Testis (tissue), 2 donors: ENCODE measurements around the gene CDH4.

Experiments
- POLR2A ChIP-seq: fragments of 450-650 bp; IDR thresholded peaks from one replicate; pipeline ENCODE4 v1.6.1; 2017; ENCODE audit warnings: antibody characterized with exemption, mild to moderate bottlenecking, moderate library complexity
- TF ChIP-seq, protein P1 (sequence below), 3 experiments: fragments of 450-650 bp in 2 of 3; fragments of 200-600 bp in 1 of 3; sonication (generic) in 1 of 3; IDR thresholded peaks; one replicate each; pipeline ENCODE4 v1.5.1; 2016 to 2019; ENCODE audit warnings: antibody characterized with exemption in 3 of 3, mild to moderate bottlenecking in 2 of 3, moderate library complexity in 1 of 3

DNA sequence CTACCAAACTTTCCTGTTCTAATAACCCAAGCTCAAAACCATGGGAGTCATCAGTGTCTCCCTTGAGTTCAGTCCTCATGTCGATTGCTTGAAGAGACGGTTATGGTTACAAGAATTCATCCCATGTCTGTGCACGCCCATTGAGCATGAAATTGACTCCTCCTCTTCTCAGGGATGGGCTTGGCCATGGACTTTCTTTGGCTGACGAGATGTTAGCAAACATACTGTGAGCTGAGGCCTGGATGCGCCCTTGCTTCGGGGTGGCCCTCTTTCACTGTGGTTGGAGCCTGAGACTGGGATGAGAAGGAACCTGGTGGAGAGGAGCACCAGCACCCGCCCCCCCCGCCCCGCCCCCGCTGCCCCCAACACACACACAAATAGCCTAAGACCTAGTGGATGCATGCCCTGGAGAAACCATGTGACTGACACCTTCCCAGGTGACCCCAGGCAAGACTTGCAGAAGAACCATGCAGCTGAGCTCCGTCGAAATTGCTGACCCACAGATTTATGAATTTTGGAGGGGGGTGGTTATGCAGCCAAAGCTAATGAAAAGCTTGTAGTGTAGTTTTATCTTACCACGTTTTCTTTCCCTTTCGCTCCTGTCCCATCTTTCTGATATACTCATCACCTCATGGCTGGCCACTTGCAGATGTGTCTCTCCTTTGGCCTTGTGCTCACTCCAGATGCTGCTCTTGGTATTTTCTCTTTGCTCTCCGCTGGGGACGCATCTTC, 231.4 kb downstream of the CDH4 start:
- TF ChIP-seq, protein P1, sequence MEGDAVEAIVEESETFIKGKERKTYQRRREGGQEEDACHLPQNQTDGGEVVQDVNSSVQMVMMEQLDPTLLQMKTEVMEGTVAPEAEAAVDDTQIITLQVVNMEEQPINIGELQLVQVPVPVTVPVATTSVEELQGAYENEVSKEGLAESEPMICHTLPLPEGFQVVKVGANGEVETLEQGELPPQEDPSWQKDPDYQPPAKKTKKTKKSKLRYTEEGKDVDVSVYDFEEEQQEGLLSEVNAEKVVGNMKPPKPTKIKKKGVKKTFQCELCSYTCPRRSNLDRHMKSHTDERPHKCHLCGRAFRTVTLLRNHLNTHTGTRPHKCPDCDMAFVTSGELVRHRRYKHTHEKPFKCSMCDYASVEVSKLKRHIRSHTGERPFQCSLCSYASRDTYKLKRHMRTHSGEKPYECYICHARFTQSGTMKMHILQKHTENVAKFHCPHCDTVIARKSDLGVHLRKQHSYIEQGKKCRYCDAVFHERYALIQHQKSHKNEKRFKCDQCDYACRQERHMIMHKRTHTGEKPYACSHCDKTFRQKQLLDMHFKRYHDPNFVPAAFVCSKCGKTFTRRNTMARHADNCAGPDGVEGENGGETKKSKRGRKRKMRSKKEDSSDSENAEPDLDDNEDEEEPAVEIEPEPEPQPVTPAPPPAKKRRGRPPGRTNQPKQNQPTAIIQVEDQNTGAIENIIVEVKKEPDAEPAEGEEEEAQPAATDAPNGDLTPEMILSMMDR (IDR thresholded peaks at IDR 0.05): no peak
- no peak for TF ChIP-seq POLR2A
